ENCODE measurements around the gene CCDC102B.

The CCDC102B gene

DNA sequence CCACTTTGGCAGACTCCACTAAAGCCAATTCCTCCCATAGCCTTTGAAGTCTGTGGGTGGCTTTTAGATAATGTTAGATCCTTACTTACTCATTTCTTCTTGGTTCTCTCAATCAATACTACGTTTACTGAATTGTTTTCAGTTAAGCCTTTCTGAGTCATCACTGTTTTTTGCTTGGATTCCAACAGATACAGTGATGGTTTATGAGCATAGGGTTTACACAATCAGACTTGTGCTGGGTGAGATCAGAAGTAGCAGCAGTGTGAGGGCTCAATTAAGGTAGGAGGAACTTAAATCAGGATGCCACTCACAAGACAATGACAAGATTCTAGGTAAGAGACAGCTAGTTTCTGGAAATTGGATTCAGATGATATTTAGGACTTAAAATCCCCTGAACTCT, 305.1 kb downstream of the CCDC102B start:
- DNase-seq: no peak
